ENCODE results near the gene ANKHD1. TPM values are rescaled to one million over a fixed set of nuclear protein-coding genes. Genes with fewer than 3 reads are reported as not detected.

Gene ANKHD1
- total and polyA plus RNA-seq, 7 donors: 31.2 to 86.1 (median 57.1) TPM

DNA sequence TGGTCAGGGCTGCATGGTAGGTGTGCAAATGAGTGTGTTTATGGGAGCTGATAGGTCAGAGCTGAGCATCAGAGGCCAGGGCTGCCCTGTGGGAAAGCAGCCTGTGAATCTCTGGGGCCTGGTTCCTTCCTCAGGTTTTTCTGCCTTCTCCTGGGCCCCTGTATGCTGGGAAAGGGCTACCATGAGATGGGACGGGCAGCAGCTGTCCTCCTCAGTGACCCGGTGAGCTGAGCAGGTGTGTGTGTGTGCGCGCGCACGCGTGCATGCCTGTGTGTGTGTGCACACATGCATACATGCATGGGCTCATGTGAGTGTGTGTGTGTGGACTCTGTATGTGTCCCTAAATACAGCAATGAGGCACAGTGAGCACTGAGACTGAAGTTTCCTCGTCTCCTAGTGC is 39.3 kb upstream of the ANKHD1 start:
- 82 to 88% (median 84%) methylated on average over 8 of the region's 8 CpGs for WGBS, 3 donors
- Histone ChIP-seq H3K36me3 (ENCODE audit: insufficient read depth in 1 of 2, low read depth in 1 of 2) (no peaks in the 10 kb centered on the region), H3K4me3 (no peak overlapping the region), H3K27ac (no peak overlapping the region), H3K4me1 (peaks cover 5% of the 10 kb centered on the region), H3K27me3 (ENCODE audit: insufficient read depth in 3 of 3, low read length in 2 of 3) (no peaks in the 10 kb centered on the region), H3K9me3 (no peaks in the 10 kb centered on the region)
- TF ChIP-seq, protein P1, sequence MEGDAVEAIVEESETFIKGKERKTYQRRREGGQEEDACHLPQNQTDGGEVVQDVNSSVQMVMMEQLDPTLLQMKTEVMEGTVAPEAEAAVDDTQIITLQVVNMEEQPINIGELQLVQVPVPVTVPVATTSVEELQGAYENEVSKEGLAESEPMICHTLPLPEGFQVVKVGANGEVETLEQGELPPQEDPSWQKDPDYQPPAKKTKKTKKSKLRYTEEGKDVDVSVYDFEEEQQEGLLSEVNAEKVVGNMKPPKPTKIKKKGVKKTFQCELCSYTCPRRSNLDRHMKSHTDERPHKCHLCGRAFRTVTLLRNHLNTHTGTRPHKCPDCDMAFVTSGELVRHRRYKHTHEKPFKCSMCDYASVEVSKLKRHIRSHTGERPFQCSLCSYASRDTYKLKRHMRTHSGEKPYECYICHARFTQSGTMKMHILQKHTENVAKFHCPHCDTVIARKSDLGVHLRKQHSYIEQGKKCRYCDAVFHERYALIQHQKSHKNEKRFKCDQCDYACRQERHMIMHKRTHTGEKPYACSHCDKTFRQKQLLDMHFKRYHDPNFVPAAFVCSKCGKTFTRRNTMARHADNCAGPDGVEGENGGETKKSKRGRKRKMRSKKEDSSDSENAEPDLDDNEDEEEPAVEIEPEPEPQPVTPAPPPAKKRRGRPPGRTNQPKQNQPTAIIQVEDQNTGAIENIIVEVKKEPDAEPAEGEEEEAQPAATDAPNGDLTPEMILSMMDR (IDR thresholded peaks at IDR 0.05): no peak
- intact Hi-C loops (cut with DNase I): no loop called here
- ATAC-seq (no peak), DNase-seq (no peak)

DNA sequence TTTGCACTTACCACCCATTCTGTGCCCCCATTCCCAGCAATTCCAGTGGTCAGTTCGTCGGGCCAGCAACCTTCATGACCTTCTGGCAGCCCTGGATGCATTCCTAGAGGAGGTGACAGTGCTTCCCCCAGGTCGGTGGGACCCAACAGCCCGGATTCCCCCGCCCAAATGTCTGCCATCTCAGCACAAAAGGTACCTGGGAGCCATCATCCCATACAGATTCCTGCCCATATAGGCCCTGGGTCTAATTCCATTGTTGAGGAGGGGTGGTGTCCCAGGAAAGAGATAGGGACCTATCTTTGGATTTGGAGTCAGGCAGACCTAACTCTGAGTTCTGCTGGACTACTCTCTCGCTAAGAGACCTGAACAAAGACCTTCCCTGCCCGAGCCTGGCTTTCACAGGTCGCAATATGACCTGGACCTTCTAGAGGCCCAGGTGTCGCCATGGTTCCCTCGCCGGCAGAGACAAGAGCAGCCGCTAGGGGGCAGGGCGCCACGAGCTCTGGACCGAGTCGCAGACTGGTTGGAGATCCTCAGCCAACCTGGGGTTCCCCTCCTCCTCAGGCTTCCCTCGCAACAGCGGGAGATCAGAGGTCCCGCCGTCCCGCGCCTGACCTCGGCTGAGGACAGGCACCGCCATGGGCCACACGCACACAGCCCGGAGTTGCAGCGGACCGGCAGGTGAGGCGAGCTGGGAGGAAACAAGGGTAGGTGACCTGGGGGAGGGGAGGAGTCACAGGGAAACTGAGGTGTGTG is 38.6 kb upstream of the ANKHD1 start:
- DNase-seq: peak; percentile 77 to 87
- 12 to 15% (median 12%) methylated on average over 28 to 29 of the region's 29 CpGs for WGBS, 3 donors
- Histone ChIP-seq H3K27me3 (ENCODE audit: insufficient read depth in 3 of 3, low read length in 2 of 3) (no peaks in the 10 kb centered on the region), H3K36me3 (ENCODE audit: insufficient read depth in 1 of 2, low read depth in 1 of 2) (no peaks in the 10 kb centered on the region), H3K9me3 (no peaks in the 10 kb centered on the region), H3K27ac (no peak overlapping the region), H3K4me1 (peaks cover 1% of the 10 kb centered on the region), H3K4me3 (peak overlapping the region; percentile 53)
- TF ChIP-seq, protein P1 (IDR thresholded peaks at IDR 0.05): peak; percentile 90
- intact Hi-C loops (cut with DNase I): no loop called here
- ATAC-seq: peak; percentile 75 to 88 (median 78)

GRCh38 chr5:140363631-140364471 is 37.8 kb upstream of the ANKHD1 start:
- Histone ChIP-seq H3K36me3 (ENCODE audit: insufficient read depth in 1 of 2, low read depth in 1 of 2) (no peaks in the 10 kb centered on the region), H3K4me1 (no peaks in the 10 kb centered on the region), H3K4me3 (peak overlapping the region; percentile 53), H3K27ac (no peak overlapping the region), H3K27me3 (ENCODE audit: insufficient read depth in 3 of 3, low read length in 2 of 3) (no peaks in the 10 kb centered on the region), H3K9me3 (no peaks in the 10 kb centered on the region)
- ATAC-seq (peak in 1 of 4 donors; percentile 8), DNase-seq (peak in 1 of 2 donors; percentile 19)
- TF ChIP-seq, protein P1 (IDR thresholded peaks at IDR 0.05): no peak
- 62 to 67% (median 64%) methylated on average over 20 of the region's 20 CpGs for WGBS, 3 donors
- intact Hi-C loops (cut with DNase I): no loop called here

DNA sequence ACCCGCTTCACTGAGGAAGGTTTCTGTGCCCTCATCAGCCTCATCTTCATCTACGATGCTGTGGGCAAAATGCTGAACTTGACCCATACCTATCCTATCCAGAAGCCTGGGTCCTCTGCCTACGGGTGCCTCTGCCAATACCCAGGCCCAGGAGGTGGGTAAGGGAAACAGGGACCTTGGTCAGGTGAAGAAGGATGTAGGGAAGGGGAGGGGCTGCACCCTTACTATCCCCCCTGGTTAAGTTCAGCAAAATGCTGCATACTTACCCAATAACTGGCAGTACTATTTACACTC is 37.2 kb upstream of the ANKHD1 start:
- Histone ChIP-seq H3K4me3 (no peak overlapping the region), H3K4me1 (no peaks in the 10 kb centered on the region), H3K27ac (no peak overlapping the region), H3K9me3 (no peaks in the 10 kb centered on the region), H3K27me3 (ENCODE audit: insufficient read depth in 3 of 3, low read length in 2 of 3) (no peaks in the 10 kb centered on the region), H3K36me3 (ENCODE audit: insufficient read depth in 1 of 2, low read depth in 1 of 2) (no peaks in the 10 kb centered on the region)
- TF ChIP-seq, protein P1 (IDR thresholded peaks at IDR 0.05): no peak
- WGBS, 3 donors: 90 to 92% (median 91%) methylated on average over 3 of the region's 3 CpGs
- ATAC-seq: no peak
- DNase-seq: no peak
- intact Hi-C loops (cut with DNase I): no loop called here

Measured in psoas muscle (tissue), 8 donors.